HCEC 1CT (cell line): ENCODE measurements around the gene PDE10A.

ENCODE experiments used
- DNase-seq: peaks from one replicate; pipeline ENCODE4 v3.0.0-alpha.2; 2017

PDE10A gene

GRCh38 chr6:165662749-165663376 is at the start of gene PDE10A:
Gene PDE10A, minus strand, starts transcription at chr6:165663241. Its CDS starts 430 bp downstream, at chr6:165662811.
- DNase-seq, result no peak

GRCh38 chr6:165708985-165709576 is 46.0 kb upstream of the PDE10A start:
- no peak for DNase-seq

GRCh38 chr6:165707067-165707853 is 44.2 kb upstream of the PDE10A start:
- DNase-seq, result no peak

- DNase-seq, result no peak
Measured at GRCh38 chr6:165705941-165706340, 42.9 kb upstream of the PDE10A start.

- DNase-seq, result no peak
Measured at GRCh38 chr6:165704045-165704748, 41.2 kb upstream of the PDE10A start.

GRCh38 chr6:165702669-165703068 is 39.6 kb upstream of the PDE10A start:
- no peak for DNase-seq

GRCh38 chr6:165701564-165702354 is 38.7 kb upstream of the PDE10A start:
- no peak for DNase-seq

GRCh38 chr6:165701005-165701404 is 38.0 kb upstream of the PDE10A start:
- DNase-seq, result no peak

GRCh38 chr6:165698868-165699267 is 35.8 kb upstream of the PDE10A start:
- no peak for DNase-seq

GRCh38 chr6:165697171-165697570 is 34.1 kb upstream of the PDE10A start:
- no peak for DNase-seq

- DNase-seq, result no peak
Measured at GRCh38 chr6:165695722-165696515, 32.9 kb upstream of the PDE10A start.

- DNase-seq, result no peak
Measured at GRCh38 chr6:165694296-165694695, 31.3 kb upstream of the PDE10A start.

- no peak for DNase-seq
Measured at GRCh38 chr6:165692106-165692653, 29.1 kb upstream of the PDE10A start.

- DNase-seq, result no peak
Measured at GRCh38 chr6:165689699-165690098, 26.7 kb upstream of the PDE10A start.

- no peak for DNase-seq
Measured at GRCh38 chr6:165686596-165687365, 23.7 kb upstream of the PDE10A start.

- DNase-seq, result no peak
Measured at GRCh38 chr6:165685302-165685701, 22.3 kb upstream of the PDE10A start.

GRCh38 chr6:165684333-165684732 is 21.3 kb upstream of the PDE10A start:
- no peak for DNase-seq

- no peak for DNase-seq
Measured at GRCh38 chr6:165680975-165681374, 17.9 kb upstream of the PDE10A start.

GRCh38 chr6:165679326-165679725 is 16.3 kb upstream of the PDE10A start:
- no peak for DNase-seq

GRCh38 chr6:165678904-165679303 is 15.9 kb upstream of the PDE10A start:
- no peak for DNase-seq

- no peak for DNase-seq
Measured at GRCh38 chr6:165678429-165678828, 15.4 kb upstream of the PDE10A start.
